Measurements from ENCODE around the gene G6PC3. TPM values are rescaled to one million over a fixed set of nuclear protein-coding genes. Genes with fewer than 3 reads are reported as not detected.

The G6PC3 gene
- total RNA-seq, 2 donors from 2014 or later = 36.0 to 41.1 TPM

DNA sequence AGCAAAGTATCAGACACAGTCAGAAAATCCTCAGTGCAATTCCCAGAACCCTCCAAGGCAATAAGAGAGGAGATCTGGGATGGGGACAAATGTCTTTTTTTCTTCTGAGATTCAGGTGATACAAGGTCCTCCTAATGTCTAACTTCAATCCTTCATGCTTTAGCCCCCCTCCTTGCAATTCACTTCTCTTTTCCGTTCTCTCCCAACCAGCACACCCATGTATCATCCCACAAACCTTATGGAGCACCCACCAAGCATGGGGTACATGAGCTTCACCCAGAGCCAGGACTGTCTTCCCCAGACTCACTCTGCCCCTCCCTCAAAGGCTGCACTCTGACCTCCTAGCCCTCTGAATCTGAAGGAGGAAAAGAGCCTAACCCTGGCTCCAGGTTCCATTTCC is 42.8 kb downstream of the G6PC3 start:
- TF ChIP-seq CTCF (IDR thresholded peaks at IDR 0.05) = no peak
- Histone ChIP-seq H3K36me3 (peaks cover 35% of the 10 kb centered on the region), H3K9me3 (no peaks in the 10 kb centered on the region), H3K4me1 (peaks cover 0 to 79% of the 10 kb centered on the region in 2 donors), H3K27ac (peak overlapping the region; percentile 97), H3K27me3 (no peaks in the 10 kb centered on the region), H3K4me3 (no peak overlapping the region)
- DNase-seq (ENCODE audit: low spot score) = no peak

GRCh38 chr17:44113868-44114840 is 43.6 kb downstream of the G6PC3 start:
- Histone ChIP-seq H3K36me3 (peaks cover 35% of the 10 kb centered on the region), H3K27ac (peak overlapping the region; percentile 97), H3K4me3 (no peak overlapping the region), H3K27me3 (no peaks in the 10 kb centered on the region), H3K9me3 (no peaks in the 10 kb centered on the region), H3K4me1 (peaks cover 0 to 81% of the 10 kb centered on the region in 2 donors)
- no peak for TF ChIP-seq CTCF (IDR thresholded peaks at IDR 0.05)
- no peak for DNase-seq (ENCODE audit: low spot score)

DNA sequence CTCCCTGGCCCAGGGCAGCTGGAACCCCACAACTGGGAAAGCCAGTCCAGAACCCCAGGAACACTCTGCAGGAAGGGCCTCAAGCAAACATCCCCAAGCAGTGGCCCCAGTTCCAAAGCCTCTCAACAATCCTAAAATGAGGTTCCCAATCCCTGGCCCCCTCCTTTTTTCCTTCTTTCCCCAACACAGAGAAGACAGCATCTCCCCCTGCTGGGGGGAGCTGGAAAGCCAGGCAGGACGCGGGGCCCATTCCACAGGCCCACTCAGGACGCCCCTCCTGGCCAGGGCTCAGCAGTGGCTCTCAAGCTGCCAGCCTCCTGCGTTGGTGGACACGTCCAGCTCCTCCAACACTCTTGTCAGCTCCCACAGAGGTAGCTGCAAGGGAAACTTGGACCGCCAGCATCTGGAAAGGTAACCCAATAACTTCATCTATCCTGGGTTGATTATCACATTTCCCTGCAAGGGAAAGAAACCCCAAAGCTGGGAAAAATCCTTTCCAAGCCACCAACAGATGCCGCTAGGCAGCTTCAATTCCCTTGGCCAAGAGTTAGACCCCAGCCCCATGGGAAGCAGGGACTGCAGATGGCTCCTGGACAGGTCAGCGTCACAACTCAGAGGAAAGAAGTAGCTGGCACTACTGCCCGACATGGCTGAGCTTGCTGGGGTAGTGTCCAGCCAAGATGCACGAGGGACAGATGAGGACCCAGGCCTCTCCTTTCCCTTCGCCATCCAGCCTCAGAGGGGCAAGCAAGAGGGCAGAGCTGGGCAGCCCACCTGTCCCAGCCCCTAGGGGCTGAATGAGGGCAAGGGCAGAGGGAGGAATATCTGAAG is 45.3 kb downstream of the G6PC3 start:
- peaks cover 0 to 81% of the 10 kb centered on the region in 2 donors for H3K4me1 ChIP-seq
- H3K4me3 ChIP-seq = no peak overlapping the region
- peak; percentile 75 to 89 for TF ChIP-seq CTCF (IDR thresholded peaks at IDR 0.05)
- H3K36me3 ChIP-seq = peaks cover 35% of the 10 kb centered on the region
- DNase-seq (ENCODE audit: low spot score) = no peak
- no peaks in the 10 kb centered on the region for H3K9me3 ChIP-seq
- H3K27me3 ChIP-seq = no peaks in the 10 kb centered on the region
- H3K27ac ChIP-seq = peak overlapping the region; percentile 97

GRCh38 chr17:44117351-44117750 is 46.8 kb downstream of the G6PC3 start:
- no peak for TF ChIP-seq CTCF (IDR thresholded peaks at IDR 0.05)
- Histone ChIP-seq H3K27me3 (no peaks in the 10 kb centered on the region), H3K9me3 (no peaks in the 10 kb centered on the region), H3K27ac (no peak overlapping the region), H3K4me3 (no peak overlapping the region), H3K36me3 (peaks cover 35% of the 10 kb centered on the region), H3K4me1 (peaks cover 0 to 81% of the 10 kb centered on the region in 2 donors)
- DNase-seq (ENCODE audit: low spot score) = no peak

DNA sequence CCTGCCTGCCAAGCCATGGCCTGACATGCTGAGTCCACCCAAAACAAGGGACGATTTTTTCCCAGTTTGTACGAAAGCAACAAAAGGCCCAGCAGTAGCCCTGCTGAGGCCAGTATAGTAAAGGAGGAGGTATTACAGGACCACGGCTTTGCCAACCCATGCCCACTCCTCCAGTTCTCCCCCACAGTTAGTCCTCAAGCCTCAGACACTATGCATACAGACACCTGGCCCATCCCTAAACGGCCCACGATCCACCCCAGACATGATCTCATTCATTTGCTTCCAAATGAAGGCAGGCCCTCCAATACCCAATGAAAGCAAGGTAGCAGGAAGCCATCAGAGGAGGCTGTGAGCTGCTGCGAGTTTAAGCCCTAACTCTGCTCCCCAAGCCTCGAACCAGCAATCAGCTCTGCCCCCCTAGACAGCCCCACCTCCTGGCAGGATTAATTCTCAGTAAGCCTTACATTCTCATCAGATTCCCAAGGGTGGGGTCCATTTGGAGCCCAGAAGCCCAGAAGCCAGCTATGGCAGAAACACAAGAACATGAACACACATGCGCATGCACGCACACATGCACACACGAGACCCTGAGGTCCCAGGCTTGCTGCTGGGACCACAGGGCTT is 48.0 kb downstream of the G6PC3 start:
- H3K27ac ChIP-seq = peak overlapping the region; percentile 31 to 94
- peaks cover 0 to 75% of the 10 kb centered on the region in 2 donors for H3K4me1 ChIP-seq
- no peak for TF ChIP-seq CTCF (IDR thresholded peaks at IDR 0.05)
- H3K9me3 ChIP-seq = no peaks in the 10 kb centered on the region
- no peaks in the 10 kb centered on the region for H3K27me3 ChIP-seq
- H3K4me3 ChIP-seq = no peak overlapping the region
- H3K36me3 ChIP-seq = peaks cover 35% of the 10 kb centered on the region
- DNase-seq (ENCODE audit: low spot score) = no peak
